Hypothalamus (tissue), 51 donors: ENCODE data around the gene BAIAP3.
A peak's percentile ranks its signal among the peaks of the same experiment; 100 is the strongest.
"Not testable (repeated sequence)": the region's sequence is repeated elsewhere in the genome, so short reads cannot be mapped to it uniquely, and the experiment has no call there.

ENCODE experiments used
- DNase-seq, 51 donors: peaks; one replicate each; lab custom pipeline; 2025; lab: John Stamatoyannopoulos, UW

BAIAP3 gene

GRCh38 chr16:1333149-1333812 is at the start of gene BAIAP3:
Gene BAIAP3 (plus strand): TSS chr16:1333645. CDS start chr16:1338550, 4,905 bp downstream.
- DNase-seq: peak in 20 of 51 donors; percentile 8 to 63 (median 34)

GRCh38 chr16:1283996-1284616 is 49.3 kb upstream of the BAIAP3 start:
- no peak for DNase-seq

- no peak for DNase-seq
These were observed 47.6 kb upstream of the BAIAP3 start for GRCh38 chr16:1285669-1286512.

GRCh38 chr16:1286513-1287094 is 46.8 kb upstream of the BAIAP3 start:
- DNase-seq: no peak

GRCh38 chr16:1287982-1288670 is 45.3 kb upstream of the BAIAP3 start:
- DNase-seq: no peak

- no peak for DNase-seq
These were observed 44.5 kb upstream of the BAIAP3 start for GRCh38 chr16:1288813-1289476.

GRCh38 chr16:1289477-1289866 is 44.0 kb upstream of the BAIAP3 start:
- DNase-seq: no peak

GRCh38 chr16:1290063-1290501 is 43.4 kb upstream of the BAIAP3 start:
- DNase-seq: no peak

- DNase-seq: no peak
These were observed 42.4 kb upstream of the BAIAP3 start for GRCh38 chr16:1290860-1291575.

- no peak for DNase-seq
These were observed 41.9 kb upstream of the BAIAP3 start for GRCh38 chr16:1291576-1291974.

GRCh38 chr16:1292208-1292607 is 41.2 kb upstream of the BAIAP3 start:
- not testable (repeated sequence) for DNase-seq

GRCh38 chr16:1292808-1293207 is 40.6 kb upstream of the BAIAP3 start:
- not testable (repeated sequence) for DNase-seq

- DNase-seq: no peak
These were observed 39.4 kb upstream of the BAIAP3 start for GRCh38 chr16:1293921-1294656.

- DNase-seq: no peak
These were observed 38.0 kb upstream of the BAIAP3 start for GRCh38 chr16:1295465-1295864.

GRCh38 chr16:1296688-1297017 is 36.8 kb upstream of the BAIAP3 start:
- not testable (repeated sequence) for DNase-seq

- peak in 1 of 51 donors; percentile 3 for DNase-seq
These were observed 36.3 kb upstream of the BAIAP3 start for GRCh38 chr16:1297018-1297696.

- no peak for DNase-seq
These were observed 35.0 kb upstream of the BAIAP3 start for GRCh38 chr16:1298406-1298805.
